ENCODE measurements around the gene ZBTB44.
"Not testable (repeated sequence)": the region's sequence is repeated elsewhere in the genome, so short reads cannot be mapped to it uniquely, and the experiment has no call there.

ZBTB44 gene

GRCh38 chr11:130314750-130315285 is at the start of gene ZBTB44:
ZBTB44 (minus strand) TSS chr11:130314917; CDS start chr11:130261873, 53,044 bp downstream.
- no peak for DNase-seq

DNA sequence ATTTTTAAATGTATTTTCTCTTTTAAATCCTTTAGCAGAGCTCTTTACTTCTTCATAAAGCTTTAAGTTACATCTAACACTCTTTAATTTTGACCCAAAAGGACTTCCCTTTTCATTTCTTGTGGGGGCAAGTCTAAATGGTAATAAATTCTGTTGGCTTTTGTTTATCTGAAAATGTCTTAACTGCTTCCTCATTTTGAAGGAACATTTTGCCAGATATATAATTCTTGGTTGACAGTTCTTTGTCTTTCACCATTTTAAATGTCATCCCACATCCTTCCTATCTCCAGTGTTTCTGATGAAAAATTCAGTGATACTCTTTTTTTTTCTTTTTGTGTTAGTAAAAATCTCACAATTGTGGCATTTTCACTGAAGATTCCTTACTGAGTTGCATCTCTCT is 44.7 kb upstream of the ZBTB44 start:
- no peak for DNase-seq

DNA sequence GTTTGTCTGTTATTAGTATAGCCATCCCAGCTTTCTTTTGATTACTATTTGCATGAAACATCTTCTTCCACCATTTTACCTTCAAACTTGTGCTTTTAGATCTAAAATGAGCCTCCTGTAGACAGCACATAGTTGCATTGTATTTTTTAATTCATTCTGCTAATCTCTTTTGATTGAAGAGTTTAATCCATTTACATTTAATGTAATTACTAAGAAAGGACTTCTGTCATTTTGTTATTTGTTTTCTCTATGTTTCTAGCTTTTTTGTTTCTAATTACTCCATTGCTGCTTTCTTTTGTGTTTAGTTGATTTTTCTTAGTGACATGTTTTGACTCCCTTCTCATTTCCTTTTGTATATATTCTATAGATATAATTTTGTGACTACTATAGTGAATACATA is 43.7 kb upstream of the ZBTB44 start:
- no peak for DNase-seq

DNA sequence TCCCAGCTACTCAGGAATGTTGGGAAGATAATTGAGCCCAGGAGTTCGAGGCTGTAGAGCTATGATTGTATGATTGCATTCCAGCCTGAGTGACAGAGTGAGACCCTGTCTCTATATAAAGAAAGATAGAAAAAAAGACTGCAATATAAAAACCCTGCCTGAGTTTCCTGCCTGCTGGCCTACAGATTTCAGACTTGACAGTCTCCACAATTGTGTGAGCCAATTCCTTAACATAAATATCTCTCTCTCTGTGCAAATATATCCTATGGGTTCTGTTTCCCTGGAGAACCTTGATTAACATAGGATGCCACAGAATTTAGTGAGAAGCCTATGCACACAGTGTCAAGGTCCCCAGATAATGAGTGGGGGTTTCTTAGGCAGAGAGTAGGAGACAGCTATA is 32.5 kb upstream of the ZBTB44 start:
- DNase-seq = no peak

- DNase-seq = no peak
These were observed 30.1 kb upstream of the ZBTB44 start for GRCh38 chr11:130344841-130345240.

DNA sequence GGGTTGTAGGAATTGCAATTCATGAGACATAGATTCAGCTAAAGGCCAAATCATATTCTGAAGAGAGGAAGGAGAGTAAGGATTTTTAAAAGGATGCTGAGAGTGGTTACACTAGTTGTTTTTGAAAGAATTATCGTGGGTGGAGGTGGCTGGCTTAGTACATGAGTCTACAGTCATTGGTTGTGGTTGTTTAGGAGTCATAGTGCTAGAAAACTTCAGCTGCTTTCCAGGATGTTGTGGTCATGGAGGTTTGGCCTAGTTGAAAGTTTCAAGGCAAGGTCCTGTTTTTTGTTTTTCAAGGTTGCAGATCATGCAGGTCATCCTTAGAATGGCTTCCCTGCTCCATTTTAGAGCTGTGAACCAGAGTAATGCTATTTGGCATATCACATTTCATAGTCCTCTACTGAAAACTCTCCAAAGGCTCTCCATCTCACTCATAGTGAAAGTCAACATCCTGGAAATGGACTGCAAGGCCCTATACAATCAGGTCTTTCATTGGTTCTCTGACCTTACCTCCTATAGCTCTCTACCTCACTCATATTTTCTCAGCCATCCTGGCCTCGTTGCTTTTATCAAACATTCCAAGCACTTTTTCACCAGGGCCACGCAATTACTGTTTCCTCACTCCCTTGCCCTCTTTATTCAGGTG is 26.1 kb upstream of the ZBTB44 start:
- no peak for DNase-seq

DNA sequence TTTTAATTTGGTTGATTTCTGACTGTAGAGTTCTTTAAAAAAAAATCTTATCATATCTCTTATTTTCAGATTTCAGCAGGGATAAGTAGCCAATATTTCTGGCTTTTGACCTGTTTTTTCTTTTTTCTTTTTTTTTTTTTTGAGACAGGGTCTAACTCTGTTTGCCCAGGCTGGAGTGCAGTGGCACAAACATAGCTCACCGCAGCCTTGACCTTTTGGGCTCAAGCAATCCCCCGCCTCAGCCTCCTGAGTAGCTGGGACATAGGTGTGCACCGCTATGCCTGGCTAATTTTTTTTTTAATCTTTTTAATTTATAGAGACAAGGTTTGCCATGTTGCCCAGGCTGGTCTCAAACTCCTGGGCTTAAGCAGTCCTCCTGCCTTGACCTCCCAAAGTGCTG is 23.9 kb upstream of the ZBTB44 start:
- DNase-seq = no peak

DNA sequence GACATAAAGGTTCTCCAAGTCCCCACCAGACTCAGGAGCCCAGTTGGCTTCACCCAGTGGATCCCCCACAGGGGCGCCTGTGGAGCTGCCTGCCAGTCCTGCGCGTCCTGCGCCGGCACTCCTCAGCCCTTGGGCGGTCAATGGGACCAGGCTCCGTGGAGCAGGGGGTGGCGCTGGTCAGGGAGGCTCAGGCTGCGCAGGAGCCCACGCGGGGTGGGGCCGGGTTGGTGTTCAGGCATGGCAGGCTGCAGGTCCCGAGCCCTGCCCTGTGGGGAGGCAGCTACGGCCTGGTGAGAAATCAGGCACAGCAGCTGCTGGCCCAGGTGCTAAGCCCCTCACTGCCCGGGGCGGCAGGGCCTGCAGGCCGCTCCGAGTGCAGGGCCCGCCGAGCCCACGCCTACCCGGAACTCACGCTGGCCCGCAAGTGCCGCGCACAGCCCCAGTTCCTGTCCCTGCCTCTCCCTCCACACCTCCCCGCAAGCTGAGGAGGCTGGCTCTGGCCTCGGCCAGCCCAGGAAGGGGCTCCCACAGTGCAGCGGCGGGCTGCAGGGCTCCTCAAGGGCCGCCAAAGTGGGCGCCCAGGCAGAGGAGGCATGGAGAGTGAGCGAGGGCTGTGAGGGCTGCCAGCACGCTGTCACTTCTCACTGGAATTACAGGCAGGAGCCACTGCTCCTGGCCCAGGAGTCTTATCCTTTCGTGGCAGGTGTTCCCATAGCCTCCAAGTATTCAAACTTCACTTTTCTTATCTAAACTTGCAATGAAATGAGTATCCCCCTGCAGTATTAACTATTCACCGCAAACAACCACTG is 22.8 kb upstream of the ZBTB44 start:
- DNase-seq = no peak

DNA sequence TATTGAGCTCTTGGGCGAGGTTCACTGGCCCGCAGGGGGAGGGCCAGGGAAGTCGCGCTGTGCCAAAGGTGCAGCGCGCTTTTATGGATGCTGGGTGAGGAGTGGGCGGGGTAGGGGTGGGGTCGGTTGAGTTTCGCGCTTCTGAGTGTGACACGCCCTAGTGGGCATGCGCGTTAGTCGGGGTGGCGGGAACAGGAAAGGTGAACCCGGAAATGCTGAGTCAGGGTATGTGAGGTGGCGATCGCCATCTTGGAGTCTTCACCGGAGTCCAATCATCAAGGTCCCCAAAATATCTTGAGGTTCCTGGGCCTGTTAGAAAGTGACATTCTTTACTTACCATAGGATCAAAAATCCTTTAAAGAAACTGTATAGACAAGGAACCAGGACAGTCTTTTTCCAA is 16.7 kb upstream of the ZBTB44 start:
- DNase-seq = not testable (repeated sequence)

- no peak for DNase-seq
These were observed 15.5 kb upstream of the ZBTB44 start for GRCh38 chr11:130330101-130330684.

DNA sequence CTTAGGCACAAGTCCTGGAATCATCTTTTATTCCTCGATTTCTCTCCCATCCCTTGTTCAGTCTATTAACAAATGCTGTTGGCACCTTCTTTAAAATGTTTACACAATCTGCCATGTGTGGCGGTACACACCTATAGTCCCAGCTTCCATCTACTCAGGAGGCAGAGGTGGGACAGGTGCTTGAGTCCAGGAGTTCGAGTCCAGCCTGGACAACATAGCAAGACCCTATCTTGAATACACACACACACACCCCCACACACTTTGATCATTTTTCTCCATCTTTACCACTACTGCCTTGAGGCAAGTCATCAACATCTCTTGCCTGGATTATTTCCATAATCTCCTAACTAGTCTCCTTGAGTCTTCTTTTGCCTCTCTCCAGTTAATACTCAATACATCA is 13.7 kb upstream of the ZBTB44 start:
- DNase-seq = no peak

DNA sequence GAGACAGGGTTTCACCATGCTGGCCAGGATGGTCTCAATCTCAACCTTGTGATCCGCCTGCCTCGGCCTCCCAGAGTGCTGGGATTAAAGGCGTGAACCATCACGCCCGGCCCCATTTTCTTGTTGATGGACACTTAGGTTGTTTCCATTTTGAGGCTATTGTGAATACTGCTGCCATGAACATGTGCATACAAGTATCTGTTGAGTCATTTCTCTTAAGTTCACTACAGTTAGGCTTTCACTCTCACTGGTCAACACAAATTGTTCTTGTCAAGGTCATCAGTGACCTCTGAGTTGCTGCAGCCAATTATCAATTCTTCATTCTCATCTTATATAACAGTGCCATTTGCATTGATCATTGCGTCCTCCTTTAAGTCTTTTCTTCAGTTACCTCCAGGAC is 13.0 kb upstream of the ZBTB44 start:
- DNase-seq = no peak

DNA sequence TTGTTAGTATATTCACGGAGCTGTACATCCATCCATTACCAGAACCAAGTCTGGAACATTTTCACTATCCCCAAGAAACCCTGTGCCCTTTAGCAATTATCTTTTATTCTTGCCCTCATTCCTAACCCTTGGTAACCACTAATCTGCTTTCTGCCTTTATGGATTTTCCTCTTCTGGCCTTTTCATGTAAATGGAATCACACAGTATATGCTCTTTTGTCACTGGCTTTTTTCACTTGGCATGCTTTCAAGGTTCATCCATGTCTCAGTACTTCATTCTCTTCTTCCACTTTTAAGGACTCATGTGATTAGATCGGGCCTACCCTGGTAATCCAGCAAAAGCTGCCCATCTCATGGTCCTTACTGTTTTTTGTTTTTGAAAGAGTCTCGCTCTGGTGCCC is 11.0 kb upstream of the ZBTB44 start:
- no peak for DNase-seq

GRCh38 chr11:130323452-130324450 is 9.0 kb upstream of the ZBTB44 start:
- DNase-seq = no peak

DNA sequence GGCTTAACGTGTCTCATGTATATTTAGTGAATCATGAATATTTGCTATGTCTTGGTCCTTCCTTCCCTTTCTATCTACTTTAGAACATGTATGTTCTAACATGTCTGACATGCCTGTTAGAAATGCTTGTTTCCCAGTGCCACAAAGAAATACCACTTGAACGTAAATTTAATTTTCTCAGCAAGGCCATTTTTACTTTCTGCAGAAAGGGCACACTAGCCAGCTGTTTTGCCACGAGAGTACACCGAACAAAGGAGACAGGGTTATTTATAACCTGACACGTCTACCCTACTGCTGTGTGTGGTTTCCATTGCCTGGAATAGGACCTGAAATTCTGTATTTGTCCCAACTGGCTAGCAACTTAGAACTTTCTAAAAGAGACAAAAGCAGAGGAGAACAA is 7.4 kb upstream of the ZBTB44 start:
- no peak for DNase-seq

DNA sequence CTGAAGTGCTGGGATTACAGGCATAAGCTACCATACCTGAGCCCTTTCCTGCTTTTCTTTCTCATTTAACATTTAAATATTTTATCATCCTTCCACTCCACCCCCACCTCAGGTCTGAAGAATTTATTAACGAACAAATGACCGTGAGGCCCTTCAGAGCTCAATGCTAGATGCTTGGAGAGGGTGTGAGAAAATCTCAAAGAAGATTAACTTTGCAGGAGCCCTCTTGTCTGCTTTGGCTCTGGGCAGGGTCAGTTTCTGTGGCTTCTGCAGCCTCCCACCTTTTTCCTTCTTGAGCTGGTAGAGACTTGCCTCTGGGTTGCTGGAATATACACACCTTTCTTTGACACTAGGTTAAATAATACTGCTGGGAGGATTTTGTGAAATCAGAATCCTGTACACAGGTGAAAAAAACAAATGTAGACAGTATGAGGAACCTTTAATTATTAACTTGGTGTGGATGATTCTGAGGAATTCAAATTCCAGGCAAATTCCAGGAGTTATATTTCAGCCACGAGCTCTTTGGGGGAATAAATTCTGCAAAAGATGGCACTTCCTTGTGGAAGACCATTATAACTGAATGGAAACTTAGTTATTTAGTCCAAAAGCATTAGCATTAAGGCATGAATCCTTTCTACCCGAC is 3.4 kb upstream of the ZBTB44 start:
- no peak for DNase-seq

DNA sequence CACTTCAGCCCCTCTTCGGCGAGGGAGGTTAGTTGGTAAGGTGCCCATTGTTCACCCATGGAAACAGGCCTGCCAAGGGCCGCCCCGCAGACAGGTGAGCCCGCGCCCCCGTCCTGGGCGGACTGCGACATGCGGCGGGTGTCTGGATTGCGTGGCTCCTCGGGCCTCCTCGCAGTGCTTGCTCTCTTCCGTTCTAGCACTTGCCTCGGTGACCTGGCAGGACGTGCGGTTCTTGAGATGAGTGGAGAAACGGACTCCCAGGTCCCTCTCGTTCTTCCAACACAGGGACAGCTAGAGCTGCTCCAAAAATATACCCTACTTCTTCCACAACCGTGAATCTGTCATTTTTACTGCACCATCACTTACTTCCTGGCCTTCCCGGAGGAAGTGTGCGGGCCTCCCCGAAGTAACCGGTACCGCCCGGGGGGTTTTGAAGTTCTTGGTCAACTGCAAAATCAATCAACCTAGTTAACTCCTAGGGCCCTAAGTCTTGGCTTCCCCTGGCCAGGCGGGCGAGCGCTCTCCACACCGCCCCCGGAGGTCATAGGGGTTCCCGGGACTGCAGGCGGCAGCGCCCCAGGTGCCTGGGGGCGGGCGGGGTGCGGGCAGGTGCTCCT is 745 bp upstream of the ZBTB44 start:
- no peak for DNase-seq

GRCh38 chr11:130314184-130314749 is 450 bp downstream of the ZBTB44 start:
- no peak for DNase-seq

DNA sequence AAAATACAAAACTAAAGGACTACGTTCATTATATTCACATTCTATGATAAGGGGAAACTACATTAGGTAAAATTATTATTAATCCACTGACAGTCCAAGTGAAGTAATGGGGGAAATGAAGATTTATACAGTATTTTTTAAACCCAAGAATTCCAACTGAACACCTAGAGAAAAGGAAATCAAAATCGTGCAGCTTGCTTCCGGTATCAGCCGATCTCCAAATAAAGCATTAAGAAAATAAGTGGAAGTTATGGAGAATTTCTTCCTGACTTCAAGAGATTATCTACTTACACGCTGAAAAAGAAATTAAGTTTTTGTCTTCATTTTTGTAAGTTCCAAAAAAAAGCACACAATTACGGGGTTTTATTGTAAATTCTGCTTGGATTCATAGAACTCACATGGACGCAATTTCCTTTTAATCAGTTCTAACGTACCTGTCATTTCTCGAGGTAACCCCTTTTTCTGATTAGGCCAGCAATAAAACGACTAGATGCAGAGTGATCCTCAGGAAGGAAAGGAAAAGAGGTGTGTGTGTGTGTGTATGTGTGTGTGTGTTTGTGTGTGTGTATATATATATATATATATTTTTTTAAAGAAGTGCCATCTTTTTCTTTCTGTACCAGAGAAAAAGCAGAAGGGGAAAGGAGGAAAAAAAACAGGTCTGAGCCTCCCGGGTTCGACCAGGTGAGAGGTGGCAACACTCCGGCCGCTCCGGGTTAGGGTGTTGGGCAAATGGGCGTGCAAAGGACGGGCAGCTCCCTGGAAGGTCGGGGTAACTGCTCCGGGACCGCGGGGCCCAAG is 1.1 kb downstream of the ZBTB44 start:
- no peak for DNase-seq

DNA sequence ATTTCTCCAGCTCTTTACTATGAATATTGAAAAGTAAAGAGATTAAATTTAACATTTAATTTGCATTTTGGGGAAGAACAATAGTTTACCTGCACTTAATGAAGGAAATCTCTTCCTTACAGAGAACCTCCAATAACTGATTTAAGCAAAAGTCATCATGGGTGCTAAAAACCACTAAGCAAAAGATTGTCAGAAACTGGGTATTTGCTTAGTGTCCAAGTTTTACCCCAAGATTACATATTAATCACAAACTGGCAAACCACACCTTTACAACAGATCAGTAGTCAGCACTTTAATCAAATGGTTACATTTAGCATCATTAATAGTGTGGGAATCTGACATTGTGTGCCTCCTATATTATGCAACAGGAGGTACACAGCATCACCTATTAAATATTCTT is 2.7 kb downstream of the ZBTB44 start:
- DNase-seq = no peak

Measured in NCI-H1694 (cell line).